ENCODE data around the gene GABBR2. TPM values are rescaled to one million over a fixed set of nuclear protein-coding genes. Genes with fewer than 3 reads are reported as not detected.

The GABBR2 gene
- polyA plus RNA-seq, 1 of the 3 experiments (the other 2 are of a cell fraction), result not detected

GRCh38 chr9:98691890-98692289, 16.8 kb downstream of the GABBR2 start (continued):
- no peak for TF ChIP-seq USF2 (IDR thresholded peaks at IDR 0.05; ENCODE audit: borderline replicate concordance, low read depth, low read length)
- TF ChIP-seq CTCF (IDR thresholded peaks at IDR 0.05), result no peak
- TF ChIP-seq TAF1 (IDR thresholded peaks at IDR 0.05; ENCODE audit: borderline replicate concordance, low read depth, low read length), result no peak

GRCh38 chr9:98690686-98691085, 18.0 kb downstream of the GABBR2 start:
- H3K4me3 ChIP-seq (ENCODE audit: low read depth in 2 of 2, low read length in 1 of 2), result no peak overlapping the region
- H3K79me2 ChIP-seq (ENCODE audit: insufficient read depth), result no peaks in the 10 kb centered on the region
- H3K4me2 ChIP-seq, result no peak overlapping the region
- ChIA-PET POLR2A (no interaction called here), CTCF (no interaction called here)
- H2AFZ ChIP-seq (ENCODE audit: low read depth), result no peak overlapping the region
- DNase-seq, result no peak
- H3K9ac ChIP-seq, result no peak overlapping the region
- H4K20me1 ChIP-seq (ENCODE audit: insufficient read depth), result no peaks in the 10 kb centered on the region
- TF ChIP-seq NFIC (IDR thresholded peaks at IDR 0.05; ENCODE audit: borderline replicate concordance) (no peak), NRF1 (IDR thresholded peaks at IDR 0.05; ENCODE audit: low read depth, low read length) (no peak), GABPA (IDR thresholded peaks at IDR 0.05; ENCODE audit: low read depth) (no peak), TAF1 (IDR thresholded peaks at IDR 0.05; ENCODE audit: borderline replicate concordance, low read depth, low read length) (no peak), FOXJ3 (CRISPR knock-in tag; IDR thresholded peaks at IDR 0.05) (no peak), TCF12 (IDR thresholded peaks at IDR 0.05) (no peak), YY1 (IDR thresholded peaks at IDR 0.05; ENCODE audit: low read depth) (no peak), CTCF (IDR thresholded peaks at IDR 0.05) (no peak), ZBTB33 (IDR thresholded peaks at IDR 0.05; ENCODE audit: borderline replicate concordance, low read depth) (no peak), EP300 (IDR thresholded peaks at IDR 0.05; ENCODE audit: borderline replicate concordance in 1 of 2, low read depth in 1 of 2, low read length in 1 of 2) (no peak), USF2 (IDR thresholded peaks at IDR 0.05; ENCODE audit: borderline replicate concordance, low read depth, low read length) (no peak), PBX3 (IDR thresholded peaks at IDR 0.05) (no peak), RCOR1 (IDR thresholded peaks at IDR 0.05; ENCODE audit: low read length) (no peak), POLR2AphosphoS5 (IDR thresholded peaks at IDR 0.05; ENCODE audit: low read depth, low read length) (no peak), RFX5 (IDR thresholded peaks at IDR 0.05; ENCODE audit: low read length) (no peak), FOXM1 (IDR thresholded peaks at IDR 0.05; ENCODE audit: low read depth) (no peak), EZH2phosphoT487 (IDR thresholded peaks at IDR 0.05; ENCODE audit: borderline replicate concordance, low read depth) (no peak), SMC3 (IDR thresholded peaks at IDR 0.05; ENCODE audit: low read depth, low read length) (no peak)
- H3F3A ChIP-seq (replicated peaks; ENCODE audit: insufficient read depth), result no peaks in the 10 kb centered on the region
- no peaks in the 10 kb centered on the region for H3K36me3 ChIP-seq (replicated peaks in 1 of 2; ENCODE audit: control insufficient read depth in 1 of 2, insufficient read depth in 2 of 2, low read length in 1 of 2)
- H3K4me1 ChIP-seq (ENCODE audit: control insufficient read depth in 1 of 2, insufficient read depth in 2 of 2, low read depth in 1 of 2, low read length in 1 of 2), result no peaks in the 10 kb centered on the region; a peak in 1 of 4 replicates
- H3K9me2 ChIP-seq, result no peaks in the 10 kb centered on the region
- no peak overlapping the region for H3K27ac ChIP-seq (ENCODE audit: low read depth in 2 of 2, low read length in 1 of 2)
- H3K9me3 ChIP-seq, result no peaks in the 10 kb centered on the region
- no peaks in the 10 kb centered on the region; the same call in 1 of the 2 replicates for H3K27me3 ChIP-seq (ENCODE audit: insufficient read depth)
- WGBS (ENCODE audit: low lambda C conversion rate), result 67% methylated on average over 1 of the region's 1 CpG
